ENCODE results near the gene PDGFRB.

Gene PDGFRB

GRCh38 chr5:150181766-150182545 lies 26.3 kb upstream of the PDGFRB start:
- DNase-seq: no peak

- no peak for DNase-seq
Observed at GRCh38 chr5:150181027-150181426, 25.4 kb upstream of the PDGFRB start.

GRCh38 chr5:150180241-150181026 lies 24.8 kb upstream of the PDGFRB start:
- DNase-seq: no peak

GRCh38 chr5:150179019-150179620 lies 23.5 kb upstream of the PDGFRB start:
- no peak for DNase-seq

GRCh38 chr5:150178262-150178661 lies 22.6 kb upstream of the PDGFRB start:
- no peak for DNase-seq

GRCh38 chr5:150177721-150178120 lies 22.1 kb upstream of the PDGFRB start:
- DNase-seq: no peak

- DNase-seq: no peak
Observed at GRCh38 chr5:150176745-150177477, 21.3 kb upstream of the PDGFRB start.

GRCh38 chr5:150175536-150175935 lies 19.9 kb upstream of the PDGFRB start:
- DNase-seq: no peak

GRCh38 chr5:150175076-150175475 lies 19.4 kb upstream of the PDGFRB start:
- DNase-seq: no peak

GRCh38 chr5:150174285-150174684 lies 18.6 kb upstream of the PDGFRB start:
- no peak for DNase-seq

GRCh38 chr5:150173161-150173560 lies 17.5 kb upstream of the PDGFRB start:
- no peak for DNase-seq

- DNase-seq: no peak
Observed at GRCh38 chr5:150172556-150172955, 16.9 kb upstream of the PDGFRB start.

GRCh38 chr5:150172145-150172544 lies 16.5 kb upstream of the PDGFRB start:
- no peak for DNase-seq

- DNase-seq: no peak
Observed at GRCh38 chr5:150168864-150169263, 13.2 kb upstream of the PDGFRB start.

GRCh38 chr5:150167908-150168307 lies 12.3 kb upstream of the PDGFRB start:
- DNase-seq: no peak

GRCh38 chr5:150167512-150167850 lies 11.8 kb upstream of the PDGFRB start:
- DNase-seq: no peak

- no peak for DNase-seq
Observed at GRCh38 chr5:150166650-150167511, 11.2 kb upstream of the PDGFRB start, which contains the start of gene CDX1. CDX1 (plus strand) TSS chr5:150166778; CDS start chr5:150166877, 99 bp downstream.

- no peak for DNase-seq
Observed at GRCh38 chr5:150166037-150166649, 10.5 kb upstream of the PDGFRB start.

- DNase-seq: no peak
Observed at GRCh38 chr5:150164211-150164980, 8.8 kb upstream of the PDGFRB start.

- DNase-seq: no peak
Observed at GRCh38 chr5:150163547-150164059, 8.0 kb upstream of the PDGFRB start.

- DNase-seq: no peak
Observed at GRCh38 chr5:150163035-150163434, 7.4 kb upstream of the PDGFRB start.
